ENCODE measurements around the gene SND1. TPM values are rescaled to one million over a fixed set of nuclear protein-coding genes. Genes with fewer than 3 reads are reported as not detected.

Gene SND1
- total RNA-seq, 1 experiment from 2014 or later, result 218 TPM

DNA sequence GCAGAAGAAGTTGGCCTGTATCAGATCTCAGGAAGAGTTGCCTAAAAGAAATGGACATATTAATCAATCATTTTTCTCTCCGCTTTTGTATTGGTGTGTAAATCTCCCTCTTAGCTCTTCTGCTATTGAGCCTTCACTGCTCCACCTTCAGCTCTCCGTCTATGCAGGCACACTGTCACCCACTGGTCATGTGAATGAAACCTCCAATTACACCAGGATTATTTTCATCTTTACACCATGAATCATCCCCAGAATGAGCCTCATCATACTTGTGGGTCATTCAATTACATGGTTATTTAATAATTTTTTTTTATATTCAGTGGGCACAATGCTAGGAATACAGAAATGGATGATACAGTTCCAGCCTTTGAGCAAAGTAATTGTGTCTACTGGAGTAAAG, 286.6 kb downstream of the SND1 start:
- Histone ChIP-seq H3K4me2 (ENCODE audit: insufficient read depth, insufficient read length, low read length) (no peak overlapping the region), H3T11ph (ENCODE audit: low read length) (no peak overlapping the region), H2BK15ac (ENCODE audit: low read depth, low read length) (no peak overlapping the region), H3K4ac (ENCODE audit: low read depth, low read length) (no peak overlapping the region), H4K5ac (ENCODE audit: insufficient read length, low read depth, low read length) (no peak overlapping the region), H4K91ac (ENCODE audit: insufficient read length, low read depth, low read length) (no peak overlapping the region), H2AK5ac (ENCODE audit: insufficient read length, low read length) (no peak overlapping the region), H3K27me3 (ENCODE audit: insufficient read depth, low read length) (no peaks in the 10 kb centered on the region), H3K79me2 (ENCODE audit: insufficient read depth, low read length) (no peaks in the 10 kb centered on the region), H2AFZ (ENCODE audit: low read length) (no peak overlapping the region), H2BK120ac (ENCODE audit: low read depth, low read length, poor library complexity, severe bottlenecking) (no peak overlapping the region), H3K23me2 (ENCODE audit: insufficient read length, low read depth, low read length, poor library complexity, severe bottlenecking) (no peaks in the 10 kb centered on the region), H3K27ac (ENCODE audit: insufficient read length, low read depth, low read length) (no peak overlapping the region), H2BK12ac (ENCODE audit: insufficient read length, low read depth, low read length) (no peak overlapping the region), H3K14ac (ENCODE audit: insufficient read depth, low read length) (no peak overlapping the region), H3K4me1 (ENCODE audit: insufficient read depth, low read length) (peaks cover 8% of the 10 kb centered on the region; the same call in 1 of the 2 replicates), H2BK5ac (ENCODE audit: insufficient read length, low read length) (no peak overlapping the region), H4K20me1 (ENCODE audit: control insufficient read depth, insufficient read depth, insufficient read length) (no peaks in the 10 kb centered on the region), H3K9ac (ENCODE audit: extremely low read depth, insufficient read length, low read length) (no peak overlapping the region), H3K18ac (ENCODE audit: insufficient read length, low read depth, low read length) (no peak overlapping the region), H2BK20ac (ENCODE audit: low read depth, low read length, poor library complexity, severe bottlenecking) (no peak overlapping the region), H4K8ac (replicated peaks; ENCODE audit: insufficient read length, low read depth, low read length) (no peak overlapping the region), H3K56ac (ENCODE audit: insufficient read length, low read depth, low read length) (no peak overlapping the region), H3K9me3 (ENCODE audit: control insufficient read depth, low read depth, low read length) (no peaks in the 10 kb centered on the region), H3K23ac (ENCODE audit: insufficient read length, low read depth, low read length) (no peak overlapping the region), H3K79me1 (ENCODE audit: insufficient read depth, low read depth, low read length, poor library complexity, severe bottlenecking) (no peaks in the 10 kb centered on the region)
- no peak for DNase-seq
- H3K27me3 Mint-ChIP-seq (ENCODE audit: low read depth), result no peaks in the 10 kb centered on the region
- H3K4me3 Mint-ChIP-seq, result no peak overlapping the region
- no peak for TF ChIP-seq CTCF (conservative IDR thresholded peaks at IDR 0.05)
- no peak overlapping the region for H3K27ac Mint-ChIP-seq
- WGBS (ENCODE audit: extremely low coverage, insufficient read length, low lambda C conversion rate), result no CpG with 5 or more reads among the region's 2 CpGs
- H3K4me1 Mint-ChIP-seq, result peaks cover 23 to 28% of the 10 kb centered on the region in 2 experiments
- no peaks in the 10 kb centered on the region for H3K9me3 Mint-ChIP-seq
- peaks cover 0 to 5% (median 0%) of the 10 kb centered on the region in 3 experiments; a peak in 3 of 7 replicates for H3K36me3 Mint-ChIP-seq (ENCODE audit: insufficient read depth in 1 of 3, low read depth in 3 of 3)

Measured in H9 (cell line).